PC-3 (cell line): ENCODE data around the gene ESPN. TPM values are rescaled to one million over a fixed set of nuclear protein-coding genes. Genes with fewer than 3 reads are reported as not detected.

Source experiments
- ATAC-seq: fragments of 200-7000 bp; cut with Tn5 transposase; 2 replicates; pipeline ENCODE4 v1.9.1; 2020; ENCODE audit warnings: mild to moderate bottlenecking, moderate library complexity
- Bru-seq: library from RNA; stranded (reverse); fragments of 400-500 nt; gene quantifications from one replicate; lab custom pipeline; 2021; lab: Mats Ljungman, UMichigan
- BruChase-seq, 2 experiments: library from RNA; stranded (reverse); fragments of 400-500 nt; gene quantifications; one replicate each; lab custom pipeline; 2021; lab: Mats Ljungman, UMichigan
- BruUV-seq: library from RNA; stranded (reverse); fragments of 400-500 nt; replicated peaks from 2 replicates; lab custom pipeline; 2021; lab: Mats Ljungman, UMichigan
- CTCF ChIA-PET: fragments of 300-600 bp; sonication (Branson Sonifier 250); formaldehyde crosslinking; loops from one replicate; lab custom pipeline; 2022; ENCODE audit warnings: antibody characterized with exemption; lab: Charles Lee
- POLR2A ChIA-PET: fragments of 300-600 bp; sonication (Branson Sonifier 250); formaldehyde crosslinking; loops from one replicate; lab custom pipeline; 2022; ENCODE audit warnings: antibody characterized with exemption; ENCODE audit not compliant: unreplicated experiment; lab: Charles Lee
- DNase-seq: peaks from one replicate; pipeline ENCODE4 v3.0.0-alpha.2; 2015
- H2AFZ ChIP-seq: fragments of 300-600 bp; sonication (generic); 2 replicates; pipeline ENCODE4 v1.6.0; 2016; ENCODE audit warnings: antibody characterized with exemption, low read length
- H3F3A ChIP-seq: fragments of 300-600 bp; sonication (generic); one replicate; pipeline ENCODE4 v1.6.0; 2017; ENCODE audit warnings: antibody characterized with exemption, low read length, control low read depth, mild to moderate bottlenecking; ENCODE audit not compliant: unreplicated experiment
- H3K27ac ChIP-seq: fragments of 300-600 bp; sonication (generic); 2 replicates; pipeline ENCODE4 v1.5.1; 2016; ENCODE audit warnings: mild to moderate bottlenecking, low read length
- H3K27me3 ChIP-seq: fragments of 300-600 bp; sonication (generic); 2 replicates; pipeline ENCODE4 v1.6.1; 2016; ENCODE audit warnings: low read length, mixed read lengths
- H3K36me3 ChIP-seq: fragments of 300-600 bp; sonication (generic); 2 replicates; pipeline ENCODE4 v1.6.1; 2016; ENCODE audit warnings: low read depth, mixed run types, low read length, mixed read lengths
- H3K4me1 ChIP-seq: fragments of 300-600 bp; sonication (generic); 2 replicates; pipeline ENCODE4 v1.5.1; 2016; ENCODE audit warnings: low read length; ENCODE audit not compliant: insufficient read depth
- H3K4me2 ChIP-seq: fragments of 300-600 bp; sonication (generic); 2 replicates; pipeline ENCODE4 v1.6.0; 2016; ENCODE audit warnings: low read length
- H3K4me3 ChIP-seq: fragments of 300-600 bp; sonication (generic); 2 replicates; pipeline ENCODE4 v1.5.1; 2016; ENCODE audit warnings: mild to moderate bottlenecking, low read length, mixed read lengths
- H3K79me2 ChIP-seq: fragments of 300-600 bp; sonication (generic); 2 replicates; pipeline ENCODE4 v1.6.1; 2017; ENCODE audit warnings: low read length, mixed read lengths
- H3K9ac ChIP-seq: fragments of 300-600 bp; sonication (generic); 2 replicates; pipeline ENCODE4 v1.6.0; 2016; ENCODE audit warnings: mild to moderate bottlenecking, low read length
- H3K9me2 ChIP-seq: fragments of 300-600 bp; sonication (generic); replicated peaks from 2 replicates; pipeline ENCODE4 v1.6.1; 2016; ENCODE audit warnings: mixed run types, low read length, mixed read lengths
- H3K9me3 ChIP-seq: fragments of 300-600 bp; sonication (generic); 2 replicates; pipeline ENCODE4 v1.6.1; 2016; ENCODE audit warnings: low read length, mixed read lengths
- H4K20me1 ChIP-seq: fragments of 300-600 bp; sonication (generic); 2 replicates; pipeline ENCODE4 v1.6.1; 2016; ENCODE audit warnings: low read length, mixed read lengths
- CTCF ChIP-seq: fragments of 300-600 bp; sonication (generic); conservative IDR thresholded peaks from 2 replicates; pipeline ENCODE4 v1.5.1; 2017; ENCODE audit warnings: antibody characterized with exemption, low read depth, mild to moderate bottlenecking, low read length
- EZH2 ChIP-seq: fragments of 300-600 bp; sonication (generic); IDR thresholded peaks from one replicate; pipeline ENCODE4 v1.6.1; 2017; ENCODE audit warnings: antibody characterized with exemption, mild to moderate bottlenecking, low read length; ENCODE audit not compliant: unreplicated experiment
- EZH2phosphoT487 ChIP-seq: fragments of 300-600 bp; sonication (generic); IDR thresholded peaks from 2 replicates; pipeline ENCODE4 v1.6.1; 2018; ENCODE audit warnings: mild to moderate bottlenecking, antibody characterized with exemption, low read length, borderline replicate concordance
- intact Hi-C: fragments of 100-400 bp; cut with micrococcal nuclease; formaldehyde crosslinking; loops from 2 replicates; pipeline ENCODE4 v1.9.0; 2023
- long read RNA-seq: library from polyadenylated mRNA; unstranded; transcript quantifications from one replicate; pipeline ENCODE4 v2.0.0, GENCODE V29; 2021; ENCODE audit not compliant: unreplicated experiment
- total RNA-seq: library from RNA; depleted of rRNA; stranded (reverse); fragments of >200 nt; gene quantifications from 2 replicates; pipeline ENCODE4 v1.2.3, GENCODE V29; 2014; rRNA removed

The ESPN gene
- total RNA-seq (11.1 and 14.1 TPM in 2 replicates), Bru-seq, nascent RNA (percentile 40 among the genes with signal in this experiment), BruChase-seq, experiment 1, labeled RNA remaining after a 6-hour chase (percentile 38 among the genes with signal in this experiment), BruChase-seq, experiment 2, labeled RNA remaining after a 2-hour chase (percentile 28 among the genes with signal in this experiment)
- long read RNA-seq, partial matches to known transcripts: 4 of 77 reads
- long read RNA-seq, other reads (novel, unspliced or antisense): 73 of 77 reads

GRCh38 chr1:6424619-6425593 is at the start of gene ESPN:
ESPN (plus strand) TSS chr1:6424776; CDS start chr1:6424956, 180 bp downstream.
- ChIA-PET POLR2A (interaction anchor here (0.5 kb wide), 1 partner anchor 66 kb away, joined by 3 read pairs; no protein-coding TSS in a partner anchor), CTCF (no interaction called here)
- TF ChIP-seq EZH2phosphoT487 (no peak), CTCF (no peak), EZH2 (no peak)
- intact Hi-C loops: no loop called here
- Histone ChIP-seq H3K4me2 (peak within 1 kb of the TSS; percentile 90), H3K27ac (peak within 1 kb of the TSS; percentile 73), H4K20me1 (no peaks in the 10 kb centered on the region), H3K9ac (peak within 1 kb of the TSS; percentile 25), H3K27me3 (no peaks in the 10 kb centered on the region), H3F3A (no peaks in the 10 kb centered on the region), H3K9me3 (no peaks in the 10 kb centered on the region), H2AFZ (peak within 1 kb of the TSS; percentile 87), H3K4me3 (peak within 1 kb of the TSS; percentile 73), H3K36me3 (no peaks in the 10 kb centered on the region), H3K4me1 (peaks cover 59% of the 10 kb centered on the region), H3K79me2 (peaks cover 5% of the 10 kb centered on the region; the same call in 1 of the 2 replicates), H3K9me2 (no peaks in the 10 kb centered on the region)
- no TSS peak for BruUV-seq
- ATAC-seq (peak; percentile 20), DNase-seq (peak; percentile 62)

GRCh38 chr1:6378096-6378746 is 46.4 kb upstream of the ESPN start:
- peaks cover 23% of the 10 kb centered on the region; the same call in 1 of the 2 replicates for H4K20me1 ChIP-seq
- no peaks in the 10 kb centered on the region for H3K9me3 ChIP-seq
- peaks cover 87% of the 10 kb centered on the region for H3K79me2 ChIP-seq
- H3K4me1 ChIP-seq: no peaks in the 10 kb centered on the region
- no peaks in the 10 kb centered on the region for H3K9me2 ChIP-seq
- no peak overlapping the region for H2AFZ ChIP-seq
- H3F3A ChIP-seq: no peaks in the 10 kb centered on the region
- H3K27me3 ChIP-seq: no peaks in the 10 kb centered on the region
- H3K9ac ChIP-seq: no peak overlapping the region
- no peaks in the 10 kb centered on the region for H3K36me3 ChIP-seq
- DNase-seq: no peak
- peak; percentile 51; the same call in 1 of the 2 replicates for ATAC-seq
- H3K27ac ChIP-seq: no peak overlapping the region
- H3K4me3 ChIP-seq: no peak overlapping the region
- TF ChIP-seq EZH2 (no peak), CTCF (peak; percentile 36; the same call in 1 of the 2 replicates)
- BruUV-seq: no TSS peak
- H3K4me2 ChIP-seq: no peak overlapping the region
- intact Hi-C loops: no loop called here
- POLR2A ChIA-PET: no interaction called here
- CTCF ChIA-PET: no interaction called here
